WTC11 (cell line): ENCODE measurements around the gene TRIM3. TPM values are rescaled to one million over a fixed set of nuclear protein-coding genes. Genes with fewer than 3 reads are reported as not detected.

Experiments
- ATAC-seq: fragments of 200-7000 bp; cut with Tn5 transposase; 2 replicates; pipeline ENCODE4 v1.10.0; 2021; ENCODE audit warnings: mild to moderate bottlenecking, moderate library complexity
- CTCF ChIA-PET: fragments of 300-600 bp; sonication (Branson Sonifier 250); formaldehyde crosslinking; loops from one replicate; lab custom pipeline; 2021; ENCODE audit warnings: antibody characterized with exemption; lab: Charles Lee
- POLR2A ChIA-PET: fragments of 350-600 bp; sonication (Branson Sonifier 250); formaldehyde crosslinking; loops from one replicate; lab custom pipeline; 2021; ENCODE audit warnings: antibody characterized with exemption; lab: Charles Lee
- DNase-seq: peaks from one replicate; pipeline ENCODE4 v3.0.0; 2021; ENCODE audit warnings: low spot score
- H3K27ac Mint-ChIP-seq: 2 replicates; pipeline ENCODE4 v1.8.0; 2021; ENCODE audit warnings: mixed read lengths
- H3K27me3 Mint-ChIP-seq: 2 replicates; pipeline ENCODE4 v1.8.0; 2021; ENCODE audit warnings: low read depth, mild to moderate bottlenecking, moderate library complexity, mixed read lengths
- H3K36me3 Mint-ChIP-seq: 2 replicates; pipeline ENCODE4 v1.8.0; 2021; ENCODE audit warnings: mixed read lengths
- H3K4me1 Mint-ChIP-seq: 2 replicates; pipeline ENCODE4 v1.8.0; 2022; ENCODE audit warnings: mixed read lengths
- H3K4me3 Mint-ChIP-seq: 2 replicates; pipeline ENCODE4 v1.8.0; 2021; ENCODE audit warnings: mild to moderate bottlenecking, moderate library complexity, mixed read lengths
- H3K9me3 Mint-ChIP-seq: 2 replicates; pipeline ENCODE4 v1.8.0; 2021; ENCODE audit warnings: mixed read lengths
- ATF1 ChIP-seq: sonication (generic); formaldehyde crosslinking; IDR thresholded peaks from 2 replicates; pipeline ENCODE4 v1.8.1; 2023; ENCODE audit warnings: mild to moderate bottlenecking, moderate library complexity, missing genetic modification reagents
- CREB1 ChIP-seq: sonication (generic); formaldehyde crosslinking; IDR thresholded peaks from 2 replicates; pipeline ENCODE4 v1.8.0; 2023; ENCODE audit warnings: mild to moderate bottlenecking, missing genetic modification reagents
- CTCF ChIP-seq: fragments of 200-600 bp; IDR thresholded peaks from 2 replicates; pipeline ENCODE4 v1.8.0; 2022; ENCODE audit warnings: antibody characterized with exemption
- ELF4 ChIP-seq: sonication (generic); formaldehyde crosslinking; IDR thresholded peaks from 2 replicates; pipeline ENCODE4 v1.8.1; 2022; ENCODE audit warnings: low read depth, mild to moderate bottlenecking, moderate library complexity, missing genetic modification reagents
- ESRRA ChIP-seq: sonication (generic); formaldehyde crosslinking; IDR thresholded peaks from 2 replicates; pipeline ENCODE4 v1.8.1; 2022; ENCODE audit warnings: mild to moderate bottlenecking, missing genetic modification reagents, borderline replicate concordance
- FOXJ3 ChIP-seq: sonication (generic); formaldehyde crosslinking; IDR thresholded peaks from 2 replicates; pipeline ENCODE4 v1.9.0; 2021; ENCODE audit warnings: missing genetic modification reagents, mild to moderate bottlenecking, borderline replicate concordance
- GTF2I ChIP-seq: fragments of 250-450 bp; sonication (Bioruptor Pico); conservative IDR thresholded peaks from 2 replicates; pipeline ENCODE4 v1.4.0; 2021; ENCODE audit warnings: mild to moderate bottlenecking
- JUN ChIP-seq: sonication (generic); formaldehyde crosslinking; IDR thresholded peaks from 2 replicates; pipeline ENCODE4 v1.8.0; 2023; ENCODE audit warnings: mild to moderate bottlenecking, missing genetic modification reagents
- MXD4 ChIP-seq: fragments of 250-450 bp; sonication (Bioruptor Pico); IDR thresholded peaks from 2 replicates; pipeline ENCODE4 v1.8.0; 2021; ENCODE audit warnings: mild to moderate bottlenecking, moderate library complexity, borderline replicate concordance
- MYBL2 ChIP-seq: sonication (generic); formaldehyde crosslinking; IDR thresholded peaks from 2 replicates; pipeline ENCODE4 v1.8.1; 2023; ENCODE audit warnings: mild to moderate bottlenecking, moderate library complexity, missing genetic modification reagents
- NR1H2 ChIP-seq: sonication (generic); formaldehyde crosslinking; IDR thresholded peaks from 2 replicates; pipeline ENCODE4 v1.9.0; 2021; ENCODE audit warnings: mild to moderate bottlenecking, moderate library complexity, missing genetic modification reagents
- NR3C1 ChIP-seq: sonication (generic); formaldehyde crosslinking; conservative IDR thresholded peaks from 2 replicates; pipeline ENCODE4 v1.8.1; 2023; ENCODE audit warnings: low read depth, mild to moderate bottlenecking, missing genetic modification reagents
- OVOL2 ChIP-seq: fragments of 250-450 bp; sonication (Bioruptor Pico); IDR thresholded peaks from 2 replicates; pipeline ENCODE4 v1.9.0; 2021; ENCODE audit warnings: mild to moderate bottlenecking, borderline replicate concordance
- RELA ChIP-seq: sonication (generic); formaldehyde crosslinking; IDR thresholded peaks from 2 replicates; pipeline ENCODE4 v1.8.1; 2022; ENCODE audit warnings: missing genetic modification reagents, mild to moderate bottlenecking, borderline replicate concordance
- SMAD4 ChIP-seq: sonication (generic); formaldehyde crosslinking; IDR thresholded peaks from 2 replicates; pipeline ENCODE4 v1.8.0; 2022; ENCODE audit warnings: mild to moderate bottlenecking, missing genetic modification reagents
- SOX15 ChIP-seq: fragments of 250-450 bp; sonication (Bioruptor Pico); IDR thresholded peaks from 2 replicates; pipeline ENCODE4 v1.9.0; 2021; ENCODE audit warnings: mild to moderate bottlenecking
- TEAD4 ChIP-seq: sonication (generic); formaldehyde crosslinking; IDR thresholded peaks from 2 replicates; pipeline ENCODE4 v1.8.0; 2022; ENCODE audit warnings: mild to moderate bottlenecking, missing genetic modification reagents
- ZBTB21 ChIP-seq: sonication (generic); formaldehyde crosslinking; IDR thresholded peaks from 2 replicates; pipeline ENCODE4 v1.8.1; 2023; ENCODE audit warnings: mild to moderate bottlenecking, missing genetic modification reagents, borderline replicate concordance
- ZNF232 ChIP-seq: sonication (generic); formaldehyde crosslinking; IDR thresholded peaks from 2 replicates; pipeline ENCODE4 v1.8.0; 2022; ENCODE audit warnings: mild to moderate bottlenecking, missing genetic modification reagents
- ZNF671 ChIP-seq: fragments of 250-450 bp; sonication (Bioruptor Pico); IDR thresholded peaks from 2 replicates; pipeline ENCODE4 v1.8.0; 2021; ENCODE audit warnings: mild to moderate bottlenecking
- ZSCAN18 ChIP-seq: fragments of 250-450 bp; sonication (Bioruptor Pico); IDR thresholded peaks from 2 replicates; pipeline ENCODE4 v2.1.2; 2022; ENCODE audit warnings: mild to moderate bottlenecking, moderate library complexity
- total RNA-seq: library from RNA; stranded (reverse); gene quantifications from 3 replicates; pipeline ENCODE4 v1.2.3, GENCODE V29; 2021
- TF ChIP-seq, protein P1 (sequence below): sonication (generic); formaldehyde crosslinking; IDR thresholded peaks from 2 replicates; pipeline ENCODE4 v1.8.0; 2023; ENCODE audit warnings: missing genetic modification reagents, mild to moderate bottlenecking, borderline replicate concordance
- TF ChIP-seq, protein P2 (sequence below): sonication (generic); formaldehyde crosslinking; IDR thresholded peaks from 2 replicates; pipeline ENCODE4 v1.8.0; 2022; ENCODE audit warnings: mild to moderate bottlenecking, missing genetic modification reagents

Gene TRIM3
- total RNA-seq, 1 experiment from 2014 or later, result 21.3 TPM

DNA sequence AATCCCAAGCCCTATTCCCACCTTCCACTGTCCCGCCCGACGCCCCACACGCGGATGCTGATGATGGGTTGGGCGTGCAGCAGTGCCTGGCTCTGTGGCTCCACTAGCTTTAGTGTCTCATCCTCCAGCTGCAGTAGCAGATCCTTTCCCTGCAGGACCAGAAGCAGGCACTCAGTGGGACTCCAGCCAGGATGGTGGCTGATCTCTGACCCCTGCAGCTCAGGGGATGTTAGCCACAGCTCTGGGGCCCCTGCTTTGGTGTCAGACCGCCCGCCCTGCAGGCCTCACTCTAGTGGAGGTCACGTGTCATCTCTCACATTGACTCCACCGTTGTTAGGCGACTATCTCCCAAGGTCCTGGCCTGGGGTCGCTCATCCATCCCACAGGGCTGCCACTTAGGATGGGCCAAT, 71.7 kb downstream of the TRIM3 start (continued):
- TF ChIP-seq NR1H2 (no peak), MXD4 (CRISPR knock-in tag) (no peak), TEAD4 (CRISPR knock-in tag) (no peak), MYBL2 (CRISPR knock-in tag) (no peak), ZNF671 (CRISPR knock-in tag) (no peak), RELA (CRISPR knock-in tag) (no peak)
- TF ChIP-seq, protein P1, sequence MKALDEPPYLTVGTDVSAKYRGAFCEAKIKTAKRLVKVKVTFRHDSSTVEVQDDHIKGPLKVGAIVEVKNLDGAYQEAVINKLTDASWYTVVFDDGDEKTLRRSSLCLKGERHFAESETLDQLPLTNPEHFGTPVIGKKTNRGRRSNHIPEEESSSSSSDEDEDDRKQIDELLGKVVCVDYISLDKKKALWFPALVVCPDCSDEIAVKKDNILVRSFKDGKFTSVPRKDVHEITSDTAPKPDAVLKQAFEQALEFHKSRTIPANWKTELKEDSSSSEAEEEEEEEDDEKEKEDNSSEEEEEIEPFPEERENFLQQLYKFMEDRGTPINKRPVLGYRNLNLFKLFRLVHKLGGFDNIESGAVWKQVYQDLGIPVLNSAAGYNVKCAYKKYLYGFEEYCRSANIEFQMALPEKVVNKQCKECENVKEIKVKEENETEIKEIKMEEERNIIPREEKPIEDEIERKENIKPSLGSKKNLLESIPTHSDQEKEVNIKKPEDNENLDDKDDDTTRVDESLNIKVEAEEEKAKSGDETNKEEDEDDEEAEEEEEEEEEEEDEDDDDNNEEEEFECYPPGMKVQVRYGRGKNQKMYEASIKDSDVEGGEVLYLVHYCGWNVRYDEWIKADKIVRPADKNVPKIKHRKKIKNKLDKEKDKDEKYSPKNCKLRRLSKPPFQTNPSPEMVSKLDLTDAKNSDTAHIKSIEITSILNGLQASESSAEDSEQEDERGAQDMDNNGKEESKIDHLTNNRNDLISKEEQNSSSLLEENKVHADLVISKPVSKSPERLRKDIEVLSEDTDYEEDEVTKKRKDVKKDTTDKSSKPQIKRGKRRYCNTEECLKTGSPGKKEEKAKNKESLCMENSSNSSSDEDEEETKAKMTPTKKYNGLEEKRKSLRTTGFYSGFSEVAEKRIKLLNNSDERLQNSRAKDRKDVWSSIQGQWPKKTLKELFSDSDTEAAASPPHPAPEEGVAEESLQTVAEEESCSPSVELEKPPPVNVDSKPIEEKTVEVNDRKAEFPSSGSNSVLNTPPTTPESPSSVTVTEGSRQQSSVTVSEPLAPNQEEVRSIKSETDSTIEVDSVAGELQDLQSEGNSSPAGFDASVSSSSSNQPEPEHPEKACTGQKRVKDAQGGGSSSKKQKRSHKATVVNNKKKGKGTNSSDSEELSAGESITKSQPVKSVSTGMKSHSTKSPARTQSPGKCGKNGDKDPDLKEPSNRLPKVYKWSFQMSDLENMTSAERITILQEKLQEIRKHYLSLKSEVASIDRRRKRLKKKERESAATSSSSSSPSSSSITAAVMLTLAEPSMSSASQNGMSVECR (CRISPR knock-in tag), result no peak

DNA sequence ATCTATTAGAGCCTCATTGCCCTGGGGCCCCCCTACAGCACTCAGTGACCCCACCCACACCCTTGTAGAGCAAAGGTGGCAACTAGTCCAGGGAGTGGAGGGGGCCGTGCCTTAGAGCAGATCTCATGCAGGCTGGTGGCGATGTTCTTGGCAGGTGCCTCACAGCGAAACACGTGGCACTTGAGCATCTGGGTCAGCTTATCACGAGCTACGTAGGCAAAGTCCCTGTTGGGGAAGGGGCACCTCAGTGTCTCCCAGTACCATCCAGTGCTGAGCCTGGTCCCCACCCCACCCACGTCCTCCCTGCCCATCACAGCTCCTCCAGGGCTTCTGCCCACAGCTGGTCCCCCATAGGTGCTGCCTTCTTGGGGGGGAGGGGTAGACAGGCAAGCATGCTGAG, 72.3 kb downstream of the TRIM3 start:
- TF ChIP-seq ZNF232 (CRISPR knock-in tag) (no peak), FOXJ3 (CRISPR knock-in tag) (no peak), MXD4 (CRISPR knock-in tag) (no peak), NR1H2 (no peak), JUN (CRISPR knock-in tag) (no peak), CTCF (no peak), ZNF671 (CRISPR knock-in tag) (no peak), NR3C1 (CRISPR knock-in tag) (no peak), ATF1 (CRISPR knock-in tag) (no peak), CREB1 (no peak), GTF2I (CRISPR knock-in tag) (no peak), ESRRA (CRISPR knock-in tag) (no peak), ZSCAN18 (CRISPR knock-in tag) (no peak), OVOL2 (CRISPR knock-in tag) (no peak), SMAD4 (no peak), SOX15 (no peak), ZBTB21 (no peak), TEAD4 (CRISPR knock-in tag) (no peak), ELF4 (CRISPR knock-in tag) (no peak)
- TF ChIP-seq, protein P2, sequence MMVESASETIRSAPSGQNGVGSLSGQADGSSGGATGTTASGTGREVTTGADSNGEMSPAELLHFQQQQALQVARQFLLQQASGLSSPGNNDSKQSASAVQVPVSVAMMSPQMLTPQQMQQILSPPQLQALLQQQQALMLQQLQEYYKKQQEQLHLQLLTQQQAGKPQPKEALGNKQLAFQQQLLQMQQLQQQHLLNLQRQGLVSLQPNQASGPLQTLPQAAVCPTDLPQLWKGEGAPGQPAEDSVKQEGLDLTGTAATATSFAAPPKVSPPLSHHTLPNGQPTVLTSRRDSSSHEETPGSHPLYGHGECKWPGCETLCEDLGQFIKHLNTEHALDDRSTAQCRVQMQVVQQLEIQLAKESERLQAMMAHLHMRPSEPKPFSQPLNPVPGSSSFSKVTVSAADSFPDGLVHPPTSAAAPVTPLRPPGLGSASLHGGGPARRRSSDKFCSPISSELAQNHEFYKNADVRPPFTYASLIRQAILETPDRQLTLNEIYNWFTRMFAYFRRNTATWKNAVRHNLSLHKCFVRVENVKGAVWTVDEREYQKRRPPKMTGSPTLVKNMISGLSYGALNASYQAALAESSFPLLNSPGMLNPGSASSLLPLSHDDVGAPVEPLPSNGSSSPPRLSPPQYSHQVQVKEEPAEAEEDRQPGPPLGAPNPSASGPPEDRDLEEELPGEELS, result no peak
- H3K27ac Mint-ChIP-seq, result no peak overlapping the region
- ATAC-seq (no peak), DNase-seq (no peak)
- POLR2A ChIA-PET, result interaction anchor here (0.5 to 1.0 kb wide), 2 partner anchors 11 to 27 kb away, joined by 3 to 6 read pairs; partner anchors contain the start of gene SMPD1
- H3K9me3 Mint-ChIP-seq, result no peaks in the 10 kb centered on the region
- H3K4me1 Mint-ChIP-seq, result peaks cover 18% of the 10 kb centered on the region
- no peaks in the 10 kb centered on the region for H3K27me3 Mint-ChIP-seq
- CTCF ChIA-PET, result interaction anchor here (1.0 to 1.1 kb wide), 3 partner anchors 22 to 42 kb away, joined by 3 to 4 read pairs (median 3); no protein-coding TSS in a partner anchor
- H3K4me3 Mint-ChIP-seq, result no peak overlapping the region
- no peaks in the 10 kb centered on the region for H3K36me3 Mint-ChIP-seq
